Occipital lobe (tissue), 2 donors: ENCODE measurements around the gene NGEF. TPM values are rescaled to one million over a fixed set of nuclear protein-coding genes. Genes with fewer than 3 reads are reported as not detected.
"Not testable (repeated sequence)": the region's sequence is repeated elsewhere in the genome, so short reads cannot be mapped to it uniquely, and the experiment has no call there.

ENCODE experiments used
- DNase-seq: peaks from one replicate; lab custom pipeline; 2025; lab: John Stamatoyannopoulos, UW
- total RNA-seq: library from RNA; depleted of rRNA; stranded (reverse); fragments of >200 nt; gene quantifications from one replicate; pipeline ENCODE4 v1.2.3, GENCODE V29; 2014

The NGEF gene
- total RNA-seq, 1 donor from 2014 or later = 22.8 TPM

- DNase-seq = no peak
These were observed 83.6 kb downstream of the NGEF start for GRCh38 chr2:232929303-232930058.

GRCh38 chr2:232928551-232929302, 84.3 kb downstream of the NGEF start:
- no peak for DNase-seq

GRCh38 chr2:232927793-232928550, 85.1 kb downstream of the NGEF start:
- DNase-seq = no peak

- DNase-seq = no peak
These were observed 85.8 kb downstream of the NGEF start for GRCh38 chr2:232927032-232927792.

GRCh38 chr2:232926431-232926939, 86.6 kb downstream of the NGEF start:
- peak; percentile 43 for DNase-seq

GRCh38 chr2:232925821-232926156, 87.3 kb downstream of the NGEF start:
- no peak for DNase-seq

- no peak for DNase-seq
These were observed 87.8 kb downstream of the NGEF start for GRCh38 chr2:232925153-232925820.

GRCh38 chr2:232924433-232924832, 88.6 kb downstream of the NGEF start:
- no peak for DNase-seq

- DNase-seq = no peak
These were observed 92.3 kb downstream of the NGEF start for GRCh38 chr2:232920760-232921159.

GRCh38 chr2:232920055-232920454, 93.0 kb downstream of the NGEF start:
- DNase-seq = no peak

- no peak for DNase-seq
These were observed 93.9 kb downstream of the NGEF start for GRCh38 chr2:232919141-232919540.

GRCh38 chr2:232913903-232914302, 99.2 kb downstream of the NGEF start:
- DNase-seq = no peak

GRCh38 chr2:232911712-232912277, 101.3 kb downstream of the NGEF start:
- no peak for DNase-seq

GRCh38 chr2:232910376-232910775, 102.7 kb downstream of the NGEF start:
- DNase-seq = no peak

GRCh38 chr2:232908695-232909094, 104.4 kb downstream of the NGEF start:
- no peak for DNase-seq

GRCh38 chr2:232907718-232908085, 105.4 kb downstream of the NGEF start:
- not testable (repeated sequence) for DNase-seq

- DNase-seq = not testable (repeated sequence)
These were observed 106.0 kb downstream of the NGEF start for GRCh38 chr2:232906867-232907717.

GRCh38 chr2:232903989-232904388, 109.1 kb downstream of the NGEF start:
- no peak for DNase-seq
